ENCODE results near the gene FASN. TPM values are rescaled to one million over a fixed set of nuclear protein-coding genes. Genes with fewer than 3 reads are reported as not detected.

Gene FASN
- polyA plus RNA-seq, 1 donor from 2014 or later = 26.4 TPM

DNA sequence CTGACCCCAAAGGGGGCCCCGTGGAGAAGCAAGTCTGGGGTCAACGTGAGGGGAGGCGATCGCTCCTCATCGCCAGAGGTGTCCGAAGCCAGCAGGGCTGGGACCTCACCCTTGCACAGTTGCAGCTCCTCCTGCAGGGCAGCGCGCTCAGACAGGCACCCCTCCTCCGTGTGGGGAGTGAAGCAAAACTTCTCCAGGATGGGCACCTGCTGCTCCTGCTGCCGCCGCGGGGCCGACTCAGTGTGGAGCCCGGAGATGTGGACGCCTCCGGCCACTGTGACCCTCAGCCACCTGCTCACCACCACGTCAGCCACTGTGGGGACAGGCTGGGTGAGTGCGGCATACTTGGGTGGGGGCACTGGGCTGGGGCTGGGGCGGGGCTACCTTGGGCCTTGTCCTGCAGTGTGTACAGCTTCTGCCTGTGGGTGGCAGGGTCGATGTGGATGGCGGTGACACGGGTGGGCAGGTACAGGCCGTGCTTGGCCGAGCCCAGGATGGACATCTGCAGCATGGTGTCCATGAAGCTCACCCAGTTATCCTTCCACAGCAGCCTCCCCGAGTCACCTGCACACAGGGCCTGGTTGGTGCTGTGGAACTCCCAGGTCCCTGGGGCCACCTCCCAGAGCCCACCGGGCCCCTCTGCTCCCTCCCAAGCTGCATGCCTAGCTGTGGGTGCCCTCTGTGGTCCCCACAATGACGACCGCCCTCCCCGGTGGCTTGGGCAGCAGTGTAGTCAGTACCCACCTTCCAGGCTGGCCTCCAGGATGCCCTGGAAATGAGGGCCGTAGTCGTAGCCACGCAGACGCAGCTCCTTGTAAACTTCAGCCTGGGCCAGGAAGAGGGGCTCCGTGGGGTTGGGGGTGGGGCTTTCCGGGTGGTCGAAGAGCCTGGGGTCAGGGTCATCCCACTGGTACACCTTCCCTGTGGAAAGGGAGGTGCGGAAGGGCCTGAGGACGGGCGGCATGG is 10.8 kb downstream of the FASN start:
- no peaks in the 10 kb centered on the region for H3K36me3 ChIP-seq (ENCODE audit: insufficient read depth, low read length)
- H3K9me3 ChIP-seq (ENCODE audit: low read length) = no peaks in the 10 kb centered on the region
- H3K27ac ChIP-seq (ENCODE audit: low read length) = no peak overlapping the region
- no peaks in the 10 kb centered on the region for H3F3A ChIP-seq (ENCODE audit: insufficient read depth, low read length, poor library complexity, severe bottlenecking)
- H3K9me2 ChIP-seq (ENCODE audit: insufficient read depth, low read length) = no peaks in the 10 kb centered on the region
- H3K4me2 ChIP-seq (ENCODE audit: low read length) = no peak overlapping the region
- H4K20me1 ChIP-seq (ENCODE audit: insufficient read depth) = no peaks in the 10 kb centered on the region
- H3K9ac ChIP-seq (ENCODE audit: low read length) = no peak overlapping the region
- H3K79me2 ChIP-seq (replicated peaks; ENCODE audit: insufficient read depth, low read length) = no peaks in the 10 kb centered on the region
- H3K4me3 ChIP-seq (ENCODE audit: low read length) = no peak overlapping the region
- no peaks in the 10 kb centered on the region for H3K27me3 ChIP-seq (ENCODE audit: insufficient read depth, low read depth, low read length)
- H2AFZ ChIP-seq (ENCODE audit: low read depth, low read length) = no peak overlapping the region
- TF ChIP-seq TAF1 (IDR thresholded peaks at IDR 0.05; ENCODE audit: low read depth) = no peak
- TF ChIP-seq SMC3 (conservative IDR thresholded peaks at IDR 0.05; ENCODE audit: poor library complexity) = no peak
- no peak for TF ChIP-seq POLR2AphosphoS5 (IDR thresholded peaks at IDR 0.05)
- no peak for TF ChIP-seq RAD21 (conservative IDR thresholded peaks at IDR 0.05)
- TF ChIP-seq, protein P1, sequence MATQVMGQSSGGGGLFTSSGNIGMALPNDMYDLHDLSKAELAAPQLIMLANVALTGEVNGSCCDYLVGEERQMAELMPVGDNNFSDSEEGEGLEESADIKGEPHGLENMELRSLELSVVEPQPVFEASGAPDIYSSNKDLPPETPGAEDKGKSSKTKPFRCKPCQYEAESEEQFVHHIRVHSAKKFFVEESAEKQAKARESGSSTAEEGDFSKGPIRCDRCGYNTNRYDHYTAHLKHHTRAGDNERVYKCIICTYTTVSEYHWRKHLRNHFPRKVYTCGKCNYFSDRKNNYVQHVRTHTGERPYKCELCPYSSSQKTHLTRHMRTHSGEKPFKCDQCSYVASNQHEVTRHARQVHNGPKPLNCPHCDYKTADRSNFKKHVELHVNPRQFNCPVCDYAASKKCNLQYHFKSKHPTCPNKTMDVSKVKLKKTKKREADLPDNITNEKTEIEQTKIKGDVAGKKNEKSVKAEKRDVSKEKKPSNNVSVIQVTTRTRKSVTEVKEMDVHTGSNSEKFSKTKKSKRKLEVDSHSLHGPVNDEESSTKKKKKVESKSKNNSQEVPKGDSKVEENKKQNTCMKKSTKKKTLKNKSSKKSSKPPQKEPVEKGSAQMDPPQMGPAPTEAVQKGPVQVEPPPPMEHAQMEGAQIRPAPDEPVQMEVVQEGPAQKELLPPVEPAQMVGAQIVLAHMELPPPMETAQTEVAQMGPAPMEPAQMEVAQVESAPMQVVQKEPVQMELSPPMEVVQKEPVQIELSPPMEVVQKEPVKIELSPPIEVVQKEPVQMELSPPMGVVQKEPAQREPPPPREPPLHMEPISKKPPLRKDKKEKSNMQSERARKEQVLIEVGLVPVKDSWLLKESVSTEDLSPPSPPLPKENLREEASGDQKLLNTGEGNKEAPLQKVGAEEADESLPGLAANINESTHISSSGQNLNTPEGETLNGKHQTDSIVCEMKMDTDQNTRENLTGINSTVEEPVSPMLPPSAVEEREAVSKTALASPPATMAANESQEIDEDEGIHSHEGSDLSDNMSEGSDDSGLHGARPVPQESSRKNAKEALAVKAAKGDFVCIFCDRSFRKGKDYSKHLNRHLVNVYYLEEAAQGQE (IDR thresholded peaks at IDR 0.05; ENCODE audit: borderline replicate concordance) = no peak
- no peak for TF ChIP-seq EP300 (conservative IDR thresholded peaks at IDR 0.05; ENCODE audit: poor library complexity, severe bottlenecking)
- TF ChIP-seq EZH2 (IDR thresholded peaks at IDR 0.05; ENCODE audit: borderline replicate concordance, insufficient read depth, low read length, poor library complexity, severe bottlenecking) = no peak
- TF ChIP-seq MXI1 (conservative IDR thresholded peaks at IDR 0.05; ENCODE audit: poor library complexity, severe bottlenecking) = no peak
- TF ChIP-seq, protein P2, sequence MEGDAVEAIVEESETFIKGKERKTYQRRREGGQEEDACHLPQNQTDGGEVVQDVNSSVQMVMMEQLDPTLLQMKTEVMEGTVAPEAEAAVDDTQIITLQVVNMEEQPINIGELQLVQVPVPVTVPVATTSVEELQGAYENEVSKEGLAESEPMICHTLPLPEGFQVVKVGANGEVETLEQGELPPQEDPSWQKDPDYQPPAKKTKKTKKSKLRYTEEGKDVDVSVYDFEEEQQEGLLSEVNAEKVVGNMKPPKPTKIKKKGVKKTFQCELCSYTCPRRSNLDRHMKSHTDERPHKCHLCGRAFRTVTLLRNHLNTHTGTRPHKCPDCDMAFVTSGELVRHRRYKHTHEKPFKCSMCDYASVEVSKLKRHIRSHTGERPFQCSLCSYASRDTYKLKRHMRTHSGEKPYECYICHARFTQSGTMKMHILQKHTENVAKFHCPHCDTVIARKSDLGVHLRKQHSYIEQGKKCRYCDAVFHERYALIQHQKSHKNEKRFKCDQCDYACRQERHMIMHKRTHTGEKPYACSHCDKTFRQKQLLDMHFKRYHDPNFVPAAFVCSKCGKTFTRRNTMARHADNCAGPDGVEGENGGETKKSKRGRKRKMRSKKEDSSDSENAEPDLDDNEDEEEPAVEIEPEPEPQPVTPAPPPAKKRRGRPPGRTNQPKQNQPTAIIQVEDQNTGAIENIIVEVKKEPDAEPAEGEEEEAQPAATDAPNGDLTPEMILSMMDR (IDR thresholded peaks at IDR 0.05; ENCODE audit: poor library complexity, severe bottlenecking) = no peak

DNA sequence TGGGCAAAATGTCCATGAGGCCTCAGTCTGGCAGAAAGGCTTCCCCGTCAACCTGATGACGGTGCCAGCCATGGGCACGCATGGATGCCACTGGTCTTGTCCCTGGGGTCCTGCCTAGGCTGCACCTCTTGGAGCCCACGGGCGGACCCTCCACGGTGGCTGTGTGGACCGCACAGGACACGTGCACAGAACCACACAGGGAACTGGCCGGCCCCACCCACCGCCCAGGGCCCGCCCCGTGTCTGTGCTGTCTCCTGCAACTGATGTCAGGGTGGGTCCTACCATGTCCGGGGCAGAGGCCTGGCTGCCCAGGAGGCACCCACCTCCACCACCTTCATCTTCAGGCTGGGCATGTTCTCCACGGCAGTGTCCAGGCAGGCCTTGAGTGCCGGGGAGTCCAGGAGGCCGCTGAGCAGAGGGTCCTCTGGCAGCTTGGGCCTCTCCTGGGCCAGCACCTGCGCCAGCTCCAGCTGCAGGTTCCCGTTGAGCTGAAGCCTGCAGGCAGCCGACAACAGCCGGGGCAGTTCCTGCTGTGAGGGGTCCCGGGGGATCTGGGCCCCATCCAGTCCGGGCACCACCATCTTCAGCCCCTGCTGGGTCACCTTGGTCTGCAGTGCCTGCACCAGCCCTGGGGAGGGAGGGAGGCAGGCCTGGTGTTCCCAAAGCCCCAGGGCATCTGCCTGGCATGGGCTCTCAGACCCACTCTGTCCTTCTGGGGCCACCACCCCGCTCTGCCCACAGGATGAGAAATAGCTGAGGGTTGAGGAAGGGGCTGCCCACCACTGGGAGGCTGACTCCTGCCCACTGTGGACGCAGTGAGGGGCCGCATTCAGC is 11.9 kb downstream of the FASN start:
- H2AFZ ChIP-seq (ENCODE audit: low read depth, low read length) = no peak overlapping the region
- H3K9me3 ChIP-seq (ENCODE audit: low read length) = no peaks in the 10 kb centered on the region
- H3K27me3 ChIP-seq (ENCODE audit: insufficient read depth, low read depth, low read length) = no peaks in the 10 kb centered on the region
- H3K36me3 ChIP-seq (ENCODE audit: insufficient read depth, low read length) = no peaks in the 10 kb centered on the region
- no peaks in the 10 kb centered on the region for H3K9me2 ChIP-seq (ENCODE audit: insufficient read depth, low read length)
- H3K79me2 ChIP-seq (replicated peaks; ENCODE audit: insufficient read depth, low read length) = no peaks in the 10 kb centered on the region
- no peaks in the 10 kb centered on the region for H4K20me1 ChIP-seq (ENCODE audit: insufficient read depth)
- no peak overlapping the region for H3K4me3 ChIP-seq (ENCODE audit: low read length)
- H3K9ac ChIP-seq (ENCODE audit: low read length) = no peak overlapping the region
- H3K4me2 ChIP-seq (ENCODE audit: low read length) = no peak overlapping the region
- no peak overlapping the region for H3K27ac ChIP-seq (ENCODE audit: low read length)
- TF ChIP-seq MXI1 (conservative IDR thresholded peaks at IDR 0.05; ENCODE audit: poor library complexity, severe bottlenecking) = no peak
- TF ChIP-seq, protein P1 (IDR thresholded peaks at IDR 0.05; ENCODE audit: borderline replicate concordance) = no peak
- TF ChIP-seq POLR2AphosphoS5 (IDR thresholded peaks at IDR 0.05) = no peak
- no peak for TF ChIP-seq SMC3 (conservative IDR thresholded peaks at IDR 0.05; ENCODE audit: poor library complexity)
- no peak for TF ChIP-seq TAF1 (IDR thresholded peaks at IDR 0.05; ENCODE audit: low read depth)
- no peaks in the 10 kb centered on the region for H3F3A ChIP-seq (ENCODE audit: insufficient read depth, low read length, poor library complexity, severe bottlenecking)
